ENCODE results near the gene COG4.
"Not testable (repeated sequence)": the region's sequence is repeated elsewhere in the genome, so short reads cannot be mapped to it uniquely, and the experiment has no call there.

Gene COG4

DNA sequence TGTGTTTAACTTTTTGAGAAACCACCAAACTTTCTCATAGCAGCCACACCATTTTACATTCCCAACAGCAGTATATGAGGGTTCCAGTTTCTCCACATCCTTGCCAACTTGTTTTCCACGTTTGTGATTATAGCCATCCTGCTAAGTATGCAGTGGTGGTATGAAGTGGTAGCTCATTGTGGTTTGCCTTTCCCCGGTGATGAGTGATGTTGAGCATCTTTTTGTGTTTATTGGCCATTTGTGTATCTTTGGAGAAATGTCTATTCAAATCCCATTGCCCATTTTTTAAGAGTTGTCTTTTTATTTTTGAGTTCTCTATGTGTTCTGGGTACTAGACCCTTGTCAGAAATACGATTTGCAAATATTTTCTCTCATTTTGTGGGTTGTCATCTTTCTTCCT, 17.6 kb upstream of the COG4 start:
- Mint-ChIP-seq H3K36me3 (ENCODE audit: low read depth) (peaks cover 72% of the 10 kb centered on the region), H3K27ac (no peak overlapping the region), H3K9me3 (no peaks in the 10 kb centered on the region)

DNA sequence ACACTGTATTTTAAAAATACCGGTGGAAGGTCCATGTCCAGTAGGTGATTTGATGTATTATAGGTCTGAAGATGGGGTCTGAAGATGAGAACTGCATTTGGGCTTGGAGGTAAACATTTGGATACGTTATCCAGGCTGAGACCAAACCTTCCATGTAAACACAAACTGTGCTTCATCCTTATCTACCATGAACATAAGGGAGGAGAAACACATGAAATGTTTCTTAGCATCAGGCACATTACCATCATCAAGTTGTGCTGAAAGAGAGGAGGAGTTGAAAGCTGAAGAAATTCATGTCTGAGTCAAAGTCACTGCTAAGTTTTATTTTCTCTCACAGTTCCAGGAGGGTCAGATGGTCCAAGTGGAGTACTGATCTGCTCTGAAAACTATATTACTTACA, 11.6 kb upstream of the COG4 start:
- Mint-ChIP-seq H3K4me3 (no peak overlapping the region), H3K27ac (peak overlapping the region; percentile 22), H3K27me3 (ENCODE audit: low read depth, poor library complexity) (no peaks in the 10 kb centered on the region), H3K36me3 (ENCODE audit: low read depth) (peaks cover 82% of the 10 kb centered on the region), H3K9me3 (no peaks in the 10 kb centered on the region), H3K4me1 (no peaks in the 10 kb centered on the region)
- TF ChIP-seq, protein P1, sequence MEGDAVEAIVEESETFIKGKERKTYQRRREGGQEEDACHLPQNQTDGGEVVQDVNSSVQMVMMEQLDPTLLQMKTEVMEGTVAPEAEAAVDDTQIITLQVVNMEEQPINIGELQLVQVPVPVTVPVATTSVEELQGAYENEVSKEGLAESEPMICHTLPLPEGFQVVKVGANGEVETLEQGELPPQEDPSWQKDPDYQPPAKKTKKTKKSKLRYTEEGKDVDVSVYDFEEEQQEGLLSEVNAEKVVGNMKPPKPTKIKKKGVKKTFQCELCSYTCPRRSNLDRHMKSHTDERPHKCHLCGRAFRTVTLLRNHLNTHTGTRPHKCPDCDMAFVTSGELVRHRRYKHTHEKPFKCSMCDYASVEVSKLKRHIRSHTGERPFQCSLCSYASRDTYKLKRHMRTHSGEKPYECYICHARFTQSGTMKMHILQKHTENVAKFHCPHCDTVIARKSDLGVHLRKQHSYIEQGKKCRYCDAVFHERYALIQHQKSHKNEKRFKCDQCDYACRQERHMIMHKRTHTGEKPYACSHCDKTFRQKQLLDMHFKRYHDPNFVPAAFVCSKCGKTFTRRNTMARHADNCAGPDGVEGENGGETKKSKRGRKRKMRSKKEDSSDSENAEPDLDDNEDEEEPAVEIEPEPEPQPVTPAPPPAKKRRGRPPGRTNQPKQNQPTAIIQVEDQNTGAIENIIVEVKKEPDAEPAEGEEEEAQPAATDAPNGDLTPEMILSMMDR (IDR thresholded peaks at IDR 0.05), result no peak
- DNase-seq, result no peak

More for the DNA sequence above, 17.6 kb upstream of the COG4 start:
- Mint-ChIP-seq H3K4me3 (no peak overlapping the region), H3K4me1 (no peaks in the 10 kb centered on the region), H3K27me3 (ENCODE audit: low read depth, poor library complexity) (no peaks in the 10 kb centered on the region)
- DNase-seq, result no peak
- TF ChIP-seq, protein P1 (IDR thresholded peaks at IDR 0.05), result no peak

DNA sequence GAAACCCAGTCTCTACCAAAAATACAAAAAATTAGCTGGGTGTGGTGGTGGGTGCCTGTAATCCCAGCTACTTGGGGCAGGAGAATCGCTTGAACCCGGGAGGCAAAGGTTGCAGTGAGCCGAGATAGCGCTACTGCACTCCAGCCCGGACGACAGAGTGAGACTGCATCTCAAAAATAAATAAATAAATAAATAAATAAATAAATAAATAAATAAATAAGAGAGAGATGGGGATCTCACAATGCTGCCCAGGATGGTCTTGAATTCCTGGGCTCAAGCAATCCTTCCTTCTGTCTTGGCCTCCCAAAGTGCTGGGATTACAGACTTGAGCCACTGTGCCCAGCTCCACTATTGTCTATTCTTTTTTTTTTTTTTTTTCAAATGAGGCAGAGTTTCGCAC, 6.6 kb upstream of the COG4 start:
- H3K9me3 Mint-ChIP-seq; H3K27ac Mint-ChIP-seq; H3K4me3 Mint-ChIP-seq; H3K27me3 Mint-ChIP-seq (ENCODE audit: low read depth, poor library complexity); DNase-seq: not testable (repeated sequence)
- Mint-ChIP-seq H3K4me1 (peaks cover 35% of the 10 kb centered on the region), H3K36me3 (ENCODE audit: low read depth) (peaks cover 86% of the 10 kb centered on the region)

DNA sequence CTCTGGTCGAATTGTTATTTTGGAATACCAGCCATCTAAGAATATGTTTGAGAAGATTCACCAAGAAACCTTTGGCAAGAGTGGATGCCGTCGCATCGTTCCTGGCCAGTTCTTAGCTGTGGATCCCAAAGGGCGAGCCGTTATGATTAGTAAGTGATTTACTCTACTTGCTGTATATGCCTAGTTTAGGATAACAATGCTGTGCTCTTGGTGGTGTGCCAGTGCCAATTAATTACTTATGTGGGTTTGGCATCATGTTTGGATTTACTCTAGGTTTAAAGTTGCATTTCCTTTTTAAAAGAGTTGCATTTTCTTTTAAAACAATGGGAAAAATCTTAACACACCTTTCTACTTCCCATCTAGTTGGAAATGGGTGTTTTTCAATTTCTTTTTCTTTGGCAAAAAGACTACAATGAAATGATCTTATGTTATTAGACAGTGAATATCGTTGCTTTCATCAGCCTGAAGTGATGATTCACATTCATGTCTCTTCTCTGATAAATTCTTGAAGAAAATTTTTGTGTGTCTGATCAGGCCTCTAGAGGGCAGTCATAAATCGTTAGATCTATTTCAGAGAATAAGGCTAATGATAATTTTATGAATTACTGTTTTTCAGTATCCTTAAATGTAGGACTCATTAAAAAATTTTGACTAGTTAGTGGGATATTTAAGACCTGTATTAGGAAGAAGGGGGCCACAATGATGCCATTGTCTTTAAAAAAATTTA, 5.9 kb upstream of the COG4 start:
- Mint-ChIP-seq H3K4me1 (peaks cover 38% of the 10 kb centered on the region), H3K36me3 (ENCODE audit: low read depth) (peaks cover 79% of the 10 kb centered on the region), H3K27ac (no peak overlapping the region), H3K27me3 (ENCODE audit: low read depth, poor library complexity) (peaks cover 3% of the 10 kb centered on the region), H3K9me3 (no peaks in the 10 kb centered on the region), H3K4me3 (no peak overlapping the region)
- TF ChIP-seq, protein P1 (IDR thresholded peaks at IDR 0.05), result peak; percentile 35
- no peak for DNase-seq

DNA sequence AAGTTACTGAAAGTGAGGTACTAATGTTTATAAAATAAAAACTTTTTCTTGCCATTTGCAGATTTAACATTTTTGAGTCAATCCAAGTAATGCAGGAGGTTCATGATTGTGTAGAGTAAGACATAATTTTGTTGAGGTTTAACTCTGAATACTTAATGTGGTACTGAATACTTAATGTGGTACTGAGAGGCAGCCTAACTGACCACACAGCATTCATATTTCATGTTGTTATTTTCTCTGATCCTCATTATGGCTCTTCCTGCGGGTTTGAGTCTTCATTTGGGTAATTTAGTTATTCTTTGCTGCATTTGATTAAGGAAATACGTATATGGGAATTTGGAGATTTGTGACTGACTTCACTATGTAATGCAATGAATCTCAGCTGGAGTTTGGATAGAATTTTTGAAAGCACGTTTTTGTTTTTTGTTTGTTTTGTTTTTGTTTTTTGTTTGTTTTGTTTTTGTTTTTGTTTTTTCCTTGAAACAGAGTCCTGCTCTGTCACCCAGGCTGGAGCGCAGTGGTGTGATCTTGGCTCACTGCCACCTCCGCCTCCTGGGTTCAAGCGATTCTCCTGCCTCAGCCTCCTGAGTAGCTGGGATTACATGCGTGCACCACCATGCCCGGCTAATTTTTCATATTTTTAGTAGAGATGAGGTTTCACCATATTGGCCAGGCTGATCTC, 4.1 kb upstream of the COG4 start:
- Mint-ChIP-seq H3K4me1 (peaks cover 51% of the 10 kb centered on the region), H3K9me3 (no peaks in the 10 kb centered on the region), H3K36me3 (ENCODE audit: low read depth) (peaks cover 66% of the 10 kb centered on the region), H3K4me3 (peak overlapping the region; percentile 99), H3K27me3 (ENCODE audit: low read depth, poor library complexity) (peaks cover 3% of the 10 kb centered on the region), H3K27ac (no peak overlapping the region)
- TF ChIP-seq, protein P1 (IDR thresholded peaks at IDR 0.05), result no peak
- DNase-seq, result no peak

DNA sequence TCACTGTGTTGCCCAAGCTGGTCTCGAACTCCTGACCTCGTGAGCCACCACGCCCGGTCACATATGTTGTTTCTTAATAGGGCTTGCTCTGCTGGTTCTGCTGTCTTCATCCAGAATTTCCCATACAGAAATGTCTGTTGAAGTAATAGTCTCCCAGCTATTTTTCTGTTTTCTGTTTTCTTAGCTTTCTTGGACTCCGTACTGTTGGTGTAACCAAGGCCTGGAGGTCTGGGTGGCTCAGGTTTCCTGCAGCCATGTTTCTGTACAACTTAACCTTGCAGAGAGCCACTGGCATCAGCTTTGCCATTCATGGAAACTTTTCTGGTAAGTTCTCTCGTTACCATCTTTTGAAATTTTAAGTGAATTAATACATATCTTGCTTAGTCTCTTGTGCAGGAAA, 3.0 kb upstream of the COG4 start:
- TF ChIP-seq, protein P1 (IDR thresholded peaks at IDR 0.05), result no peak
- Mint-ChIP-seq H3K36me3 (ENCODE audit: low read depth) (peaks cover 59% of the 10 kb centered on the region), H3K27ac (peak overlapping the region; percentile 73), H3K9me3 (no peaks in the 10 kb centered on the region), H3K4me3 (peak overlapping the region; percentile 99), H3K27me3 (ENCODE audit: low read depth, poor library complexity) (peaks cover 3% of the 10 kb centered on the region), H3K4me1 (peaks cover 56% of the 10 kb centered on the region)
- no peak for DNase-seq

DNA sequence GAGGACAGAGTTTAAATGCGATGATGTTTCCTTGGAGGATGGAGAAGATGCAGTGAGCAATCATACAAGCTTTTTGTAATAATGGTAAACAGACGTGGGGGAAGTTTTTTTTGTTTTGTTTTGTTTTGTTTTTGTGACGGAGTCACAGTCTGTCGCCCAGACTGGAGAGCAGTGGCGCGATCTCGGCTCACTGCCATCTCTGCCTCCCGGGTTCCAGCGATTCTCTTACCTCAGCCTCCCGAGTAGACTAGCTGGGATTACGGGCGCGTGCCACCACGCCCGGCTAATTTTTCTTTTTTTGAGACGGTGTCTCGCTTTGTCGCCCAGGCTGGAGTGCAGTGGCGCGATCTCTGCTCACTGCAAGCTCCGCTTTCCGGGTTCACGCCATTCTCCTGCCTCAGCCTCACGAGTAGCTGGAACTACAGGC, 1.1 kb upstream of the COG4 start:
- H3K27me3 Mint-ChIP-seq (ENCODE audit: low read depth, poor library complexity); H3K9me3 Mint-ChIP-seq: not testable (repeated sequence)
- Mint-ChIP-seq H3K4me3 (peak overlapping the region; percentile 99), H3K27ac (peak overlapping the region; percentile 100), H3K36me3 (ENCODE audit: low read depth) (peaks cover 50% of the 10 kb centered on the region), H3K4me1 (peaks cover 56% of the 10 kb centered on the region)
- DNase-seq, result peak; percentile 23
